ENCODE measurements around the gene AUP1. TPM values are rescaled to one million over a fixed set of nuclear protein-coding genes. Genes with fewer than 3 reads are reported as not detected.

AUP1 gene
- total RNA-seq, 4 donors from 2014 or later, result 111 to 170 (median 145) TPM

- Histone ChIP-seq H3K27ac (no peak overlapping the region), H3K36me3 (peaks cover 34% of the 10 kb centered on the region), H3K4me1 (peaks cover 35% of the 10 kb centered on the region), H3K4me3 (no peak overlapping the region), H3K9me3 (no peaks in the 10 kb centered on the region), H3K27me3 (no peaks in the 10 kb centered on the region)
- DNase-seq (ENCODE audit: low spot score in 2 of 2), result no peak
- TF ChIP-seq POLR2A (IDR thresholded peaks at IDR 0.05) (no peak), CTCF (IDR thresholded peaks at IDR 0.05) (no peak), POLR2AphosphoS5 (IDR thresholded peaks at IDR 0.05) (no peak), EP300 (IDR thresholded peaks at IDR 0.05) (no peak)
- 98% methylated on average over 9 of the region's 9 CpGs for WGBS
These were observed 1.8 kb downstream of the AUP1 start for GRCh38 chr2:74527741-74528140.

- H3K27me3 ChIP-seq, result no peaks in the 10 kb centered on the region
- TF ChIP-seq EP300 (IDR thresholded peaks at IDR 0.05) (no peak), POLR2AphosphoS5 (IDR thresholded peaks at IDR 0.05) (no peak), POLR2A (IDR thresholded peaks at IDR 0.05) (no peak), CTCF (IDR thresholded peaks at IDR 0.05) (no peak)
- no peaks in the 10 kb centered on the region for H3K9me3 ChIP-seq
- peaks cover 29% of the 10 kb centered on the region for H3K36me3 ChIP-seq
- H3K27ac ChIP-seq, result no peak overlapping the region
- no peak for DNase-seq (ENCODE audit: low spot score in 2 of 2)
- H3K4me1 ChIP-seq, result peaks cover 35% of the 10 kb centered on the region
- no peak overlapping the region for H3K4me3 ChIP-seq
- 97% methylated on average over 11 of the region's 11 CpGs for WGBS
These were observed 2.8 kb downstream of the AUP1 start for GRCh38 chr2:74526649-74527230.

- DNase-seq (ENCODE audit: low spot score in 2 of 2), result no peak
- Histone ChIP-seq H3K4me3 (no peak within 1 kb of the TSS), H3K27me3 (peaks cover under 1% of the 10 kb centered on the region), H3K9me3 (no peaks in the 10 kb centered on the region), H3K36me3 (peaks cover 29% of the 10 kb centered on the region), H3K27ac (no peak within 1 kb of the TSS), H3K4me1 (peaks cover 28% of the 10 kb centered on the region)
- 68% methylated on average over 9 of the region's 11 CpGs for WGBS
- TF ChIP-seq CTCF (IDR thresholded peaks at IDR 0.05) (no peak), POLR2AphosphoS5 (IDR thresholded peaks at IDR 0.05) (no peak), EP300 (IDR thresholded peaks at IDR 0.05) (no peak), POLR2A (IDR thresholded peaks at IDR 0.05) (no peak)
These were observed 3.5 kb downstream of the AUP1 start, which contains the start of gene DQX1 for GRCh38 chr2:74525717-74526648. DQX1 (minus strand) TSS chr2:74526231; CDS start chr2:74525729, 502 bp downstream.

GRCh38 chr2:74524955-74525716 lies 4.4 kb downstream of the AUP1 start:
- Histone ChIP-seq H3K27ac (no peak overlapping the region), H3K4me1 (peaks cover 21% of the 10 kb centered on the region), H3K9me3 (no peaks in the 10 kb centered on the region), H3K27me3 (peaks cover 9% of the 10 kb centered on the region), H3K4me3 (no peak overlapping the region), H3K36me3 (peaks cover 29% of the 10 kb centered on the region)
- 96% methylated on average over 10 of the region's 10 CpGs for WGBS
- no peak for DNase-seq (ENCODE audit: low spot score in 2 of 2)
- TF ChIP-seq EP300 (IDR thresholded peaks at IDR 0.05) (no peak), POLR2AphosphoS5 (IDR thresholded peaks at IDR 0.05) (no peak), CTCF (IDR thresholded peaks at IDR 0.05) (no peak), POLR2A (IDR thresholded peaks at IDR 0.05) (no peak)
